Measurements from ENCODE around the gene CARD9.
"Not testable (repeated sequence)": the region's sequence is repeated elsewhere in the genome, so short reads cannot be mapped to it uniquely, and the experiment has no call there.

The CARD9 gene

DNA sequence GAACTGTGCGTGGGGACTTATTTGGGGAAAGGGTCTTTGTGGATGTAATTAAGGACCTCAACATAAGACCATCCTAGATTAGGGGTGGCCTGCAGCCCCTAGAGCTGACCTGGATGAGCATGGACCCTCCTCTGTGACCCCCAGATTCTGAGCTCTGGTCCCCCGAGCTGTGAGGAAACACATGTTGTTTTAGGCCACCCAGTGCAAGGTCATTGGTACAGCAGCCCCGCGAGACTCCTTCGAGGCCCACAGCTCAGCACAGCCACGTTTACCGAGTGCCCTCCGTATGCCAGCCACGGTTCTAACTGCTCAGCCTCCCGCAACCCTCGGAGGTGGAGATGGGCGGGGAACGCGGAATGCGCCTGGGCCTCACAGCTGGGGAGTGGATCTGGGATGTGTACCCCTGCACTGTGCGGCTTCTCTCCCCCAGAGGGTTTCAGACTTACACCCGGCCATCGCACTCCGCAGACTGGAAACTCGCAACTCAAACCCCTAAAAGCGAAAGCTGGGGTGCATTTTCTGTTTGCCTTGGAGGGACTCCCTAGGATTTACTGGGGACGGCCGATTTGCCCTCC is 50.6 kb downstream of the CARD9 start:
- no peak for DNase-seq (ENCODE audit: low read depth, low spot score)

DNA sequence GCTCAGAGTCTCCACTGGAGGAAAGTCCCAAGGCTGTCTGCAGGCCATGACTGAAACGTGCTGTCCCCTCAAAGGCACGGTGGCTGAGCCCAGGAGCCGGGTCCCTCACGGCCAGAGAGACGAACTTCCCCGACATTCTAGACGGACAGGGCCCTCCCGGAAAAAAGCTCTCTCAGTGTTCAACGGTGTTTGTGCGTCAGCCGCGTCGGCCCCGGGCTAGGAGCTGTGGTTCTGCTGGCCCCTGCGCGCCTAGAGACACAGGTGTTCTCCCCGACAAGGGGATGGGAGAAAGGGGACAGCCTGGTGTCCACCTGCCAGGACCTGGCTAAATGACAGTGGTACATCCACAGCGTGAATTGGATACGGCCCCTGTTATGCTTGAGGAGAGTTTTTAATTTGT is 51.9 kb downstream of the CARD9 start:
- DNase-seq (ENCODE audit: low read depth, low spot score), result no peak

DNA sequence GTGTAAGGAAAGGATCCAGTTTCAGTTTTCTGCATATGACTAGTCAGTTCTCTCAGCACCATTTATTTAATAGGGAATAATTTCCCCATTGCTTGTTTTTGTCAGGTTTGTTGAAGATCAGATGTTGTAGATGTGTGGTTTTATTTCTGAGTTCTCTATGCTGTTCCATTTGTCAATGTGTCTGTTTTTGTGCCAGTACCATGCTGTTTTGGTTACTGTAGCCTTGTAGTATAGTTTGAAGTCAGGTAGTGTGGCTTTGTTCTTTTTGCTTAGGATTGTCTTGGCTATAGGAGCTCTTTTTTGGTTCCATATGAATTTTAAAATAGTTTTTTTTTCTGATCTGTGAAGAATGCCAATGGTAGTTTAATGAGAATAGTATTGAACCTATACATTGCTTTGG is 52.5 kb downstream of the CARD9 start:
- not testable (repeated sequence) for DNase-seq (ENCODE audit: low read depth, low spot score)

DNA sequence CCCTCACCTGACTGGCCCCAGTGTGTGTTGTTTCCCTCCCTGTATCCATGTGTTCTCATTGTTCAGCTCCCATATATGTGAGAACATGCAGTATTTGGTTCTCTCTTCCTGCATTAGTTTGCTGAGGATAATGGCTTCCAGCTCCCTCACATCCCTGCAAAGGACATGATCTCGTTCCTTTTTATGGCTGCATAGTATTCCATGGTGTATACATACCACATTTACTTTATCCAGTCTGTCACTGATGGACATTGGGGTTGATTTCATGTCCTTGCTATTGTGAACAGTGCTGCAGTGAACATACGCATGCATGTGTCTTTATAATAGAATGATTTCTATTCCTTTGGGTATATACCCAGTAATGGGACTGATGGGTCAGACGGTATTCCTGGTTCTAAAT is 53.5 kb downstream of the CARD9 start:
- not testable (repeated sequence) for DNase-seq (ENCODE audit: low read depth, low spot score)

DNA sequence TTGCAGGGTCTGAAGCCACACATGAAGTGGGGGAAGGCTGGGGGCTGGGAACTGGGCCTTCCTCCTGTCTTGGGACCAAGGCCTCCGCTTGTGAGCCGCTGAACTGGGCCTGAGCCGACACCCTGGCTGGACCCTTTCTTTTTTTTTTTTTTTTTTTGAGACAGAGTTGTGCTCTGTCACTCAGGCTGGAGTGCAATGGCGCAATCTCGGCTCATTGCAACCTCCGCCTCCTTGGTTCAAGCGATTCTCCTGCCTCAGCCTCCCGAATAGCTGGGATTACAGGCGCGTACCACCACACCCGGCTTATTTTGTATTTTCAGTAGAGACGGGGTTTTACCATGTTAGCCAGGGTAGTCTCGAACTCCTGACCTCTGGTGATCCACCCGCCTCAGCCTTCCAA is 54.2 kb downstream of the CARD9 start:
- DNase-seq (ENCODE audit: low read depth, low spot score), result not testable (repeated sequence)

- no peak for DNase-seq (ENCODE audit: low read depth, low spot score)
Observed at GRCh38 chr9:136318776-136319241, 54.7 kb downstream of the CARD9 start.

GRCh38 chr9:136318111-136318775 is 55.2 kb downstream of the CARD9 start:
- DNase-seq (ENCODE audit: low read depth, low spot score), result no peak

DNA sequence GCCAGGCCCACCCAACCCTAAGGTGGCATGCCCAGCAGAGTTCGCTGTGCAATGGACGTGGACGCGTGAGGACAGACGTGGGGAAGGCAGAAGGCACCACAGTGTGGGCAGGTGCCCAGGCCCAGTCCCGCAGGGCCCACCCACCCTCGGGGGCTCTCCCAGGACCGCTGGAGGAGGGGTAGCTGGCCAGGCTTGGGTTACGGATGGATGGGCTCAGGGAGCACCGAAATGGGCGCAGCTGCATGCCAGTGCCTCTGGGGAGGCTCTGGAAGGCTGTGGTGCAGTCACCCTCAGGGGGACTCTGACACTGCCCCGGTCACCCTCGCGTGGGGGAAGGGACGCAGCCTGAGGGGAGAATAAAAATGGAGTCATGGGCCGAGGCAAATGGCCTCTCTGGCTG is 55.8 kb downstream of the CARD9 start:
- no peak for DNase-seq (ENCODE audit: low read depth, low spot score)

- DNase-seq (ENCODE audit: low read depth, low spot score), result no peak
Observed at GRCh38 chr9:136316896-136317676, 56.4 kb downstream of the CARD9 start.

DNA sequence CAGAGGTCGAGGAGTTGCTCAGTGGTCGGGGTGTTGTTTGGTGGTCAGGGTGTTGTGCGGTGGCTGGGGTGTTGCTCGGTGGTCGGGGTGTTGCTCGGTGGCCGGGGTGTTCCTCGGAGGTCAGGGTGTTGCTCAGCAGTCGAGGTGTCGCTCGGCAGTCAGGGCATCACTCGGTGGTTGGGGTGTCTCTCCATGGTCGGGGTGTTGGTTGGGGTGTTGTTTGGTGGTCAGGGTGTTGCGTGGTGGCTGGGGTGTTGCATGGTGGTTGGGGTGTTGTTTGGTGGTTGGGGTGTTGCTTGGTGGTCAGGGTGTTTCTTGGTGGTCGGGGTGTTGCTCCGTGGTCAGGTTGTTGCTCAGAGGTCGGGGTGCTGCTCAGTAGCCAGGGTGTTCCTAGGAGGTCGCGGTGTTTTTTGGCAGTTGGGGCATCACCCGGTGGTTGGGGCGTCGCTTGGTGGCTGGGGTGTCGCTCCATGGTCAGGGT is 57.2 kb downstream of the CARD9 start:
- no peak for DNase-seq (ENCODE audit: low read depth, low spot score)

DNA sequence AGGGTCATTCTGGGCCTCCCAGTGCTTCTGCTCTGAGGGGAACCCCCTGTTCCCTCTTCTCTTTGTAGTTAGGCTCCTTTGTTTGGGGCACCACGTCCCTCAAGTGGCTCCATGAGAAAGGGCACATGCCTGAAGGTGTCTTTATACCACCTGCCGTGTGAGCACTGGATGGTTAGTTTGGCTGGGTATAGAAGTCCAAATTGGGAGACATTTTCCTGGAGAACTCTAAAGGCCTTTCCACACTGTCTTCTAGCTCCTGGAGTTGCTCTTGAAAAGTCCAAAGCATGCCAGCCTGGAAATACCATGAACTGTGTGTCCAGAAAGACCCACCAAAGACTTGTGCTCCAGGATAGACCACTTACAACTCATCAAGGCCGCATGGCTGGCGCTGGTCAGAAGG is 58.5 kb downstream of the CARD9 start:
- no peak for DNase-seq (ENCODE audit: low read depth, low spot score)

- DNase-seq (ENCODE audit: low read depth, low spot score), result no peak
Observed at GRCh38 chr9:136314056-136314416, 59.4 kb downstream of the CARD9 start.
